Adipocyte (in vitro differentiated cells): Measurements from ENCODE around the gene CTRB1.

ENCODE experiments used
- DNase-seq: peaks from one replicate; pipeline ENCODE4 v3.0.0-alpha.2; 2015; ENCODE audit warnings: low read depth
- H3K27me3 ChIP-seq: replicated peaks from 2 replicates; pipeline ENCODE4 v1.7.0; 2013; ENCODE audit warnings: mild to moderate bottlenecking, low read length, moderate library complexity; ENCODE audit not compliant: control insufficient read depth, insufficient read depth
- H3K36me3 ChIP-seq: 2 replicates; pipeline ENCODE4 v1.7.0; 2013; ENCODE audit warnings: low read length, mild to moderate bottlenecking, moderate library complexity; ENCODE audit not compliant: control insufficient read depth, insufficient read depth, severe bottlenecking
- H3K4me1 ChIP-seq: 2 replicates; pipeline ENCODE4 v1.7.0; 2013; ENCODE audit warnings: mild to moderate bottlenecking, low read length, moderate library complexity; ENCODE audit not compliant: control insufficient read depth, insufficient read depth
- H3K4me3 ChIP-seq: 2 replicates; pipeline ENCODE4 v1.7.0; 2013; ENCODE audit warnings: mild to moderate bottlenecking, low read length, moderate library complexity
- H3K9ac ChIP-seq: 2 replicates; pipeline ENCODE4 v1.7.0; 2013; ENCODE audit warnings: mild to moderate bottlenecking, low read length, moderate library complexity
- H3K9me3 ChIP-seq: 2 replicates; pipeline ENCODE4 v1.7.0; 2013; ENCODE audit warnings: mild to moderate bottlenecking, low read length, moderate library complexity; ENCODE audit not compliant: control insufficient read depth

CTRB1 gene

GRCh38 chr16:75228143-75228976 is 9.6 kb downstream of the CTRB1 start:
- Histone ChIP-seq H3K27me3 (no peaks in the 10 kb centered on the region), H3K36me3 (peaks cover 46% of the 10 kb centered on the region)
- DNase-seq, result no peak

GRCh38 chr16:75229172-75230031 is 10.6 kb downstream of the CTRB1 start:
- Histone ChIP-seq H3K36me3 (peaks cover 53% of the 10 kb centered on the region), H3K4me3 (no peak overlapping the region), H3K9ac (no peak overlapping the region), H3K9me3 (no peaks in the 10 kb centered on the region), H3K27me3 (no peaks in the 10 kb centered on the region), H3K4me1 (peaks cover 8% of the 10 kb centered on the region)
- DNase-seq, result no peak

More at GRCh38 chr16:75228143-75228976, 9.6 kb downstream of the CTRB1 start:
- Histone ChIP-seq H3K9ac (no peak overlapping the region), H3K4me1 (no peaks in the 10 kb centered on the region), H3K9me3 (no peaks in the 10 kb centered on the region), H3K4me3 (no peak overlapping the region)

GRCh38 chr16:75230471-75231110 is 11.8 kb downstream of the CTRB1 start:
- Histone ChIP-seq H3K4me3 (no peak overlapping the region), H3K36me3 (peaks cover 65% of the 10 kb centered on the region), H3K4me1 (peaks cover 11% of the 10 kb centered on the region), H3K27me3 (no peaks in the 10 kb centered on the region), H3K9me3 (no peaks in the 10 kb centered on the region), H3K9ac (no peak overlapping the region)
- DNase-seq, result no peak

- H3K4me3 ChIP-seq, result no peak overlapping the region
- no peaks in the 10 kb centered on the region for H3K9me3 ChIP-seq
- no peak overlapping the region for H3K9ac ChIP-seq
- peaks cover 75% of the 10 kb centered on the region for H3K36me3 ChIP-seq
- H3K4me1 ChIP-seq, result peaks cover 11% of the 10 kb centered on the region
- H3K27me3 ChIP-seq, result no peaks in the 10 kb centered on the region
- DNase-seq, result no peak
These were observed 12.8 kb downstream of the CTRB1 start for GRCh38 chr16:75231570-75231969.

GRCh38 chr16:75233611-75233938 is 14.8 kb downstream of the CTRB1 start:
- Histone ChIP-seq H3K9ac (peak overlapping the region; percentile 50), H3K4me1 (peaks cover 23% of the 10 kb centered on the region), H3K27me3 (no peaks in the 10 kb centered on the region), H3K4me3 (no peak overlapping the region), H3K36me3 (peaks cover 67% of the 10 kb centered on the region), H3K9me3 (no peaks in the 10 kb centered on the region)
- no peak for DNase-seq

GRCh38 chr16:75234856-75235696 is 16.3 kb downstream of the CTRB1 start:
- H3K4me1 ChIP-seq, result peaks cover 38% of the 10 kb centered on the region
- peak overlapping the region; percentile 50 for H3K9ac ChIP-seq
- no peaks in the 10 kb centered on the region for H3K9me3 ChIP-seq
- DNase-seq, result no peak
- H3K36me3 ChIP-seq, result peaks cover 52% of the 10 kb centered on the region
- H3K27me3 ChIP-seq, result no peaks in the 10 kb centered on the region
- no peak overlapping the region for H3K4me3 ChIP-seq

GRCh38 chr16:75235721-75236193 is 17.0 kb downstream of the CTRB1 start:
- Histone ChIP-seq H3K27me3 (no peaks in the 10 kb centered on the region), H3K9ac (no peak overlapping the region), H3K9me3 (no peaks in the 10 kb centered on the region), H3K4me3 (no peak overlapping the region), H3K36me3 (peaks cover 50% of the 10 kb centered on the region), H3K4me1 (peaks cover 43% of the 10 kb centered on the region)
- no peak for DNase-seq

- no peak for DNase-seq
- no peak overlapping the region for H3K4me3 ChIP-seq
- H3K27me3 ChIP-seq, result no peaks in the 10 kb centered on the region
- H3K9ac ChIP-seq, result no peak overlapping the region
- H3K4me1 ChIP-seq, result peaks cover 45% of the 10 kb centered on the region
- H3K9me3 ChIP-seq, result no peaks in the 10 kb centered on the region
- peaks cover 54% of the 10 kb centered on the region for H3K36me3 ChIP-seq
These were observed 17.4 kb downstream of the CTRB1 start for GRCh38 chr16:75236232-75236631.

GRCh38 chr16:75236736-75237397 is 18.1 kb downstream of the CTRB1 start:
- peaks cover 45% of the 10 kb centered on the region for H3K4me1 ChIP-seq
- H3K9me3 ChIP-seq, result no peaks in the 10 kb centered on the region
- peaks cover 57% of the 10 kb centered on the region for H3K36me3 ChIP-seq
- H3K9ac ChIP-seq, result peak overlapping the region; percentile 64
- H3K27me3 ChIP-seq, result no peaks in the 10 kb centered on the region
- H3K4me3 ChIP-seq, result no peak overlapping the region
- DNase-seq, result no peak

GRCh38 chr16:75237398-75238131 is 18.8 kb downstream of the CTRB1 start:
- Histone ChIP-seq H3K9ac (peak overlapping the region; percentile 64), H3K4me3 (peak overlapping the region; percentile 40), H3K27me3 (no peaks in the 10 kb centered on the region), H3K36me3 (peaks cover 60% of the 10 kb centered on the region), H3K9me3 (no peaks in the 10 kb centered on the region), H3K4me1 (peaks cover 45% of the 10 kb centered on the region)
- no peak for DNase-seq
